Measurements from ENCODE around the gene ELOA2.
"Not testable (repeated sequence)": the region's sequence is repeated elsewhere in the genome, so short reads cannot be mapped to it uniquely, and the experiment has no call there.

Gene ELOA2, protein sequence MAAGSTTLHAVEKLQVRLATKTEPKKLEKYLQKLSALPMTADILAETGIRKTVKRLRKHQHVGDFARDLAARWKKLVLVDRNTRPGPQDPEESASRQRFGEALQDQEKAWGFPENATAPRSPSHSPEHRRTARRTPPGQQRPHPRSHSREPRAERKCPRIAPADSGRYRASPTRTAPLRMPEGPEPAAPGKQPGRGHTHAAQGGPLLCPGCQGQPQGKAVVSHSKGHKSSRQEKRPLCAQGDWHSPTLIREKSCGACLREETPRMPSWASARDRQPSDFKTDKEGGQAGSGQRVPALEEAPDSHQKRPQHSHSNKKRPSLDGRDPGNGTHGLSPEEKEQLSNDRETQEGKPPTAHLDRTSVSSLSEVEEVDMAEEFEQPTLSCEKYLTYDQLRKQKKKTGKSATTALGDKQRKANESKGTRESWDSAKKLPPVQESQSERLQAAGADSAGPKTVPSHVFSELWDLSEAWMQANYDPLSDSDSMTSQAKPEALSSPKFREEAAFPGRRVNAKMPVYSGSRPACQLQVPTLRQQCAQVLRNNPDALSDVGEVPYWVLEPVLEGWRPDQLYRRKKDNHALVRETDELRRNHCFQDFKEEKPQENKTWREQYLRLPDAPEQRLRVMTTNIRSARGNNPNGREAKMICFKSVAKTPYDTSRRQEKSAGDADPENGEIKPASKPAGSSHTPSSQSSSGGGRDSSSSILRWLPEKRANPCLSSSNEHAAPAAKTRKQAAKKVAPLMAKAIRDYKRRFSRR

DNA sequence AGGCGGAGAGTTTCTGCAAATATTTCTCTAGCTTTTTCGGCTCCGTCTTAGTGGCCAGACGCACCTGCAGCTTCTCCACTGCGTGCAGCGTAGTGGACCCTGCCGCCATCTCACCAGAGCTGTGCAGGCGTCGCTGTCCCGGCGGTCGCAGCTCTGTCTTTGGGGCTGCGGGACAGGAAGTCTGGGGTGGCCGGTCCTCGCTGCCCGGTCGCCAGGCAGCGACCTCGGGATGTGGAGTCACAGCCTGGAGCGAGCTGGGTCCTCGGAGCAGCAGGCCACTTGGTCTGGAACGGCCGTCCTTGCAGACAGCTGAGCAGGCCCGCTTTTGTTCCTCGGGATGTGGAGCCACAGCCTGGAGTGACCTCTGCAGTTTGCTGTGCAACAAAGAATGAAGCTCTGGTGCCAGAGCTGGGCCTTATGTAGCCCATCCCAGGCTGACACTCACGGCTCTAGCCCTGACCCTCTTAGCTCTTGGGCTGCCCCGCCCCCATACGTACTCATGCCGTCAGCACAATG is at the start of gene ELOA2:
TSS of gene ELOA2 (minus strand) at position 466 of the 516 bp plus-strand sequence. CDS start at position 109, 357 bp downstream.
- H3K4me3 ChIP-seq (ENCODE audit: low read depth, low read length) = no peak within 1 kb of the TSS

GRCh38 chr18:47081578-47081977 is 46.2 kb upstream of the ELOA2 start:
- H3K4me3 ChIP-seq (ENCODE audit: low read depth, low read length) = no peak overlapping the region

DNA sequence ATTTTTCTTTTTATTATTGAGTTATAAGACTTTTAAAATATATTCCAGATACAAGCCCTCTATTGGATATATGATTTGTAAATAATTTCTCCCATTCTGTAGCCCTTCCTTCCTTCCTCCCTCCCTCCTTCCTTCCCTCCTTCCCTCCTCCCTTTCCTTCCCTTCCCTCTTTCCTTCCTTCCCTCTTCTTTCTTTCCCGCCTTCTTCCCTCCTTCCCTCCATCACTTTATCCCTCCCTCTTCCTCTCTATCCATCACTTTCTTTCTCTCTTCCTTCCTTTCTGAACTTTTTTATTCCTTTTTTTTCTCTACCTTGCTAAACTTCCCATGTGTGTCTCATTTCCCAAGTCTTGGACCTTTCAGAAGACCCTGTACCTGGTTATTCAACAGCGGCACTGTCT is 45.5 kb upstream of the ELOA2 start:
- no peak overlapping the region for H3K4me3 ChIP-seq (ENCODE audit: low read depth, low read length)

- no peak overlapping the region for H3K4me3 ChIP-seq (ENCODE audit: low read depth, low read length)
These were observed 41.7 kb upstream of the ELOA2 start for GRCh38 chr18:47077111-47077510.

DNA sequence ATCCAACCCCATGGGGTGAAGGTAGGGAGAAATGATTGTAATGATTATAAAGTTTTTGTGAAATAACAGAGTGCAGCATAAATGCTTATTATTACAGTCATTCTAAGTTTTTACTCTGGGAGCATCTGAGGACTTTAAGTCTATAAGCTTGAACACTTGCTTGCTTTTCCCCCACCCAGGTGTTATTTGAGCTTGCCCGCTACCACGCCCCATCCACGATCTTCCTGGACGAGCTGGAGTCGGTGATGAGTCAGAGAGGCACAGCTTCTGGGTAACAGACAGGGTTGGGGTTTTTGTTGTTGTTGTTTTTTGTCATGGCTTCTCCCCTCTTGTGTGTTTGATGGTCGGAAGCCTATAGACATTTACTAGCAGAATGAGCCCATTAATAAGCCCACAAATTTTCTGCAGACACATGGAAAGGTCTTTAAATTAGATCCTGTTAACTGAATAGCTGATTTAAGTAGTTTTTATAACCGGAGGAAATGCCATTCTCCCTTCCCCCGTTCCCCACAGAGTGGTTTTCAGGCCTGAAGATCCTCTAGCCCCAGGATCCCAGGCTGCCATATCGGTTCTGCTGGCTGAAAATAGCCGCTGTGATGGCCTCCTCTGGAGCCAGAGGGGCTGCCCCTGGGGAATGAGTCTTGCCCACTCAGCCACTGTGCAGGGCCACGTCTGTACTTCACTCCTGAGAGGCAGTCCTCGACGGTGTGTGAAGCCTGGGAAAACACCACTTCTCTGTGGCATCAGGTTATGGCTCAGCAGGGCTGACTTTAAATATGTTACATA is 39.9 kb upstream of the ELOA2 start:
- H3K4me3 ChIP-seq (ENCODE audit: low read depth, low read length) = no peak overlapping the region

GRCh38 chr18:47067648-47068047 is 32.2 kb upstream of the ELOA2 start:
- H3K4me3 ChIP-seq (ENCODE audit: low read depth, low read length) = no peak overlapping the region

- H3K4me3 ChIP-seq (ENCODE audit: low read depth, low read length) = no peak overlapping the region
These were observed 27.7 kb upstream of the ELOA2 start for GRCh38 chr18:47063096-47063495.

GRCh38 chr18:47062471-47062870 is 27.1 kb upstream of the ELOA2 start:
- H3K4me3 ChIP-seq (ENCODE audit: low read depth, low read length) = no peak overlapping the region

GRCh38 chr18:47054369-47054768 is 18.9 kb upstream of the ELOA2 start:
- H3K4me3 ChIP-seq (ENCODE audit: low read depth, low read length) = no peak overlapping the region

DNA sequence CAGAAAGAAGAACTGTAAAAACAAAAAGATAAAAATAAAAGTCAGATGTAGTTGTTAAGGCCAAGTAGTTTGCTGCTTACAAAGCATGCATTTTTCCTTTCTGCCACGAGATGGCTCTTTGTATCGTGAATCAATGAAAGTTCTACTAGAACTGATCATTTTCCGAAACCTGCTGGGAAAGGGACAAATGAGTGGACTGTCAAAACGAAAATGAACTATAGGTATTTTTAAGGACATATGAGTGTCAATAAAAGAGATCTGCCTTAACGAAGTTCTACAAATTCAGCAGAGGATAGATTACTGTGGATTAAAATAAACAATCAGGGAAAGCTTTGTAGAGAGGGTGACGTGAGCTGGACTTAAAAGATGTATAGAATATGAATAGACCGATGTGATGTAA is 15.0 kb upstream of the ELOA2 start:
- no peak overlapping the region for H3K4me3 ChIP-seq (ENCODE audit: low read depth, low read length)

DNA sequence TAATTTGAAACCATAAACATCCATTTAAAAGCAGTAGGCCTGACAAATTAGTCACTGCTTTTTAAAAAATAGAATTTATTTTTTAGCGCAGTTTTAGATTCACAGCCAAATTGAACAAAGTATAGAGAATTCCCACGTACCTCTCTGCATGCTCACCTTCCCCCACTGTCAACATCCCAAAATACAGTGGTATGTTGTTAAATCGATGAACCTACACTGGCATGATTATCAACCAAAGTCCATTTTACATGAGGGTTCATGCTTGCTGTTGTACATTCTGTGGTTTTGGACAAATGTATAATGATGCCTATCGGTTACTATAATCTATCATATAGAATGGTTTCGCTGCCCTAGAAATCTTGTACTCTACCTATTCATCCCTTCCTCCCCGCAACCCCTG is 5.6 kb upstream of the ELOA2 start:
- no peak overlapping the region for H3K4me3 ChIP-seq (ENCODE audit: low read depth, low read length)

DNA sequence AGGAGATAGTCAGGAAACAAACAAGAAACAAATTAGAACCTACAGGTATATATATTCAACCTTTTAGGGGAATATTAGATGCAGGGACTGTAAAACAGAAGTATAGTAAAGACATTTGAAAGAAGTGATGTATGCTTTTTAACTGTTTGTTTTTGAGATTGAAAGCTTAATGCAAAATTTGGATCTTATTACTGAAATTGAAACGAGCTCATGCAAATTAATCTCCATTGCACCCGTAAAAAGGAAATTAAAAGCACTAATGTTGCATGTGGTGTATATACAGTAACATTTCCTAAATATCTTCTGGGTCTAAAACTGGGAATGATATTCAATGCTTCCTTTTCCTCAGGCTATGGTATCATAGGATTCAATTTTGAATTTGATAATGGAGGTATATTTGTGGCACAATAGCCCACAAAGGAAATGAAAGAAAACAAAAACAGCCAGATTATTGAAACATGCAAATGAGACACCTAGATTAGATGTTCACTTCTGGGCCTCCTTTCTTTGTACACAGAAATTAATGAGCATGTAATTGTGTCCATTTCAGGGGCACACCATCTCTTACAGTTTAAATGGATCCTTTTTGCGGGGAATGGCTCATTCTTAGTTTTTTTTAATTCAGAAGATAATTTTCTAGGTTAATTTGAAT is 1.6 kb upstream of the ELOA2 start:
- H3K4me3 ChIP-seq (ENCODE audit: low read depth, low read length) = no peak overlapping the region

GRCh38 chr18:47036298-47036874 is 965 bp upstream of the ELOA2 start:
- no peak overlapping the region for H3K4me3 ChIP-seq (ENCODE audit: low read depth, low read length)

- not testable (repeated sequence) for H3K4me3 ChIP-seq (ENCODE audit: low read depth, low read length)
These were observed 830 bp downstream of the ELOA2 start for GRCh38 chr18:47034591-47034990.

DNA sequence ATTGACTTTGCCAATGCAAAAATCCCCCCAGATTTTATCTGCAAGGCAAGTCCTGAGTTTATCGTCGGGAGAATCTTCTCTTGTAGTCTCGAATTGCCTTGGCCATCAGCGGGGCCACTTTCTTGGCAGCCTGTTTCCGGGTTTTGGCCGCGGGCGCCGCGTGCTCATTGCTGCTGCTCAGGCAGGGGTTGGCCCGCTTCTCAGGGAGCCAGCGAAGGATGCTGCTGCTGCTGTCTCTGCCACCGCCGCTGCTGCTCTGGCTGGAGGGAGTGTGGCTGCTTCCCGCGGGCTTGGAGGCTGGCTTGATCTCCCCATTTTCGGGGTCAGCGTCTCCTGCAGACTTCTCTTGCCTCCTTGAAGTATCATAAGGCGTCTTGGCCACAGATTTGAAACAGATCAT is 2.5 kb downstream of the ELOA2 start:
- no peak overlapping the region for H3K4me3 ChIP-seq (ENCODE audit: low read depth, low read length)

- H3K4me3 ChIP-seq (ENCODE audit: low read depth, low read length) = not testable (repeated sequence)
These were observed 4.5 kb downstream of the ELOA2 start for GRCh38 chr18:47030887-47031286.

GRCh38 chr18:47029684-47030353 is 5.6 kb downstream of the ELOA2 start:
- H3K4me3 ChIP-seq (ENCODE audit: low read depth, low read length) = not testable (repeated sequence)

DNA sequence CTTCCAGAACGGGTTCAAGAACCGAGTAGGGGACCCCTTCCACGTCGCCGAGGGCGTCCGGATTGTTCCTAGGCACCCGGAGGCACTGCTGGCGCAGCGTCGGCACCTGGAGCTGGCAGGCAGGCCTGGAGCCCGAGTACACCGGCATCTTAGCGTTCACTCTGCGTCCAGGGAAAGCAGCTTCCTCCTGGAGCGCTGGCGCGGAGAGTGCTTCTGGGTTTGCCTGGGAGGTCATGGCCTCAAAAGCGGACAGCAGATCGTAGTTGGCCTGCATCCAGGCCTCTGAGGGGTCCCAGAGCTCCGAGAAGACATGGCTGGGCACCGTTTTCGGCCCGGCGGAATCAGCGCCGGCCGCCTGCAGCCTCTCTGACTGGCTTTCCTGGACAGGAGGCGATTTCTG is 6.7 kb downstream of the ELOA2 start:
- H3K4me3 ChIP-seq (ENCODE audit: low read depth, low read length) = not testable (repeated sequence)

- H3K4me3 ChIP-seq (ENCODE audit: low read depth, low read length) = not testable (repeated sequence)
These were observed 9.8 kb downstream of the ELOA2 start for GRCh38 chr18:47025557-47026174.

Data from iPS-11a (cell line).